ENCODE measurements around the gene RAB40C.

DNA sequence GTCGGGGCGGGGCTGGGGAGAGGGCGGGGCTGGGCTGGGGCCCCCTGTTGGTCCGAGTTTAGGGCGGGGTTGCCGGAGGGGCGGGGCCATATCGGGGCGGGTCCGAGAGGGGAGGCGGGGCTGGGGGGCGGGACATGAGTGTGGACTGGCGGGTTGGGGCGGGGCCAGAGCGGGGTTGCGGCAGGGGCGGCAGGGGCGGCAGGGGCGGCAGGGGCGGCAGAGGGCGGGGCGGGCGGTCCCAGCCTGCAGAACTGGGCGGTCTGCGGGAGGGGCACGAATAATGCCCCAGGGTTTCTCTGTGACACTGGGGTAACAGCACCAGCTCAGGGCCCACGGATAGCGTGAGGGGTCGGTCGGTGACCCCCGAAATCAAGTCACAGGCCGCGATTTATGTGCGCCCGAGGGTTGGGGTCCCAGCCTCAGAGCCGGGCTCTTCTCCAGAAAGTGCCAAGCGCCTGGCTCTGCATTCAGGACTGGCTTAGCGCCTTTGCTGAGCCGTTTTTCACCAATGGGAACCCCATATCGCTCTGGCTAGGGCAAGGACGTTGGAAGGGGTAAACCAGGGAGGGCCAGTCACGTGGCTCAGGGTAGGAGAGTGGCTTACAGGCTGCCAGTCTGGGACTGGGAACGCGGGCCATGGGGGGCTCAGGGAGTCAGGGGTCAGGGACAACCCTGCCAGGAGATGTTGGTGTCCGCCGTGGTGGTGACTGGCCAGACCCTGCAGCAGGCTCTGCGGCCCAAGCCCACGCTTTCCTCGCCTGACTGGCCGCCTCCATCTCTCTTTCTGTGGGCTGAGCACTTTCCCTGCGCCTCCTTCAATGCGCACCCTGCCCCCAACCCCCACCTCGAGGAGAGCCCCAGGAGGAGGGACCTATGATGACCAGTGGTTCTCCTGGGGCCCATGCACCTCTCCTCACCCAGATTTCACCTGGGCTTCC, 47.5 kb downstream of the RAB40C start:
- TF ChIP-seq, protein P1, sequence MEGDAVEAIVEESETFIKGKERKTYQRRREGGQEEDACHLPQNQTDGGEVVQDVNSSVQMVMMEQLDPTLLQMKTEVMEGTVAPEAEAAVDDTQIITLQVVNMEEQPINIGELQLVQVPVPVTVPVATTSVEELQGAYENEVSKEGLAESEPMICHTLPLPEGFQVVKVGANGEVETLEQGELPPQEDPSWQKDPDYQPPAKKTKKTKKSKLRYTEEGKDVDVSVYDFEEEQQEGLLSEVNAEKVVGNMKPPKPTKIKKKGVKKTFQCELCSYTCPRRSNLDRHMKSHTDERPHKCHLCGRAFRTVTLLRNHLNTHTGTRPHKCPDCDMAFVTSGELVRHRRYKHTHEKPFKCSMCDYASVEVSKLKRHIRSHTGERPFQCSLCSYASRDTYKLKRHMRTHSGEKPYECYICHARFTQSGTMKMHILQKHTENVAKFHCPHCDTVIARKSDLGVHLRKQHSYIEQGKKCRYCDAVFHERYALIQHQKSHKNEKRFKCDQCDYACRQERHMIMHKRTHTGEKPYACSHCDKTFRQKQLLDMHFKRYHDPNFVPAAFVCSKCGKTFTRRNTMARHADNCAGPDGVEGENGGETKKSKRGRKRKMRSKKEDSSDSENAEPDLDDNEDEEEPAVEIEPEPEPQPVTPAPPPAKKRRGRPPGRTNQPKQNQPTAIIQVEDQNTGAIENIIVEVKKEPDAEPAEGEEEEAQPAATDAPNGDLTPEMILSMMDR (IDR thresholded peaks at IDR 0.05; ENCODE audit: poor library complexity) = no peak
- no peak for TF ChIP-seq EZH2phosphoT487 (IDR thresholded peaks at IDR 0.05; ENCODE audit: low read depth, severe bottlenecking, unreplicated experiment)

Measured in hepatocyte (in vitro differentiated cells).